ENCODE results near the gene PFDN4. TPM values are rescaled to one million over a fixed set of nuclear protein-coding genes. Genes with fewer than 3 reads are reported as not detected.

The PFDN4 gene
- total and polyA plus RNA-seq, 2 of the 13 experiments (the other 11 are each of a cell fraction or from before 2014, with no cell fraction given): 59.8 to 227 TPM

DNA sequence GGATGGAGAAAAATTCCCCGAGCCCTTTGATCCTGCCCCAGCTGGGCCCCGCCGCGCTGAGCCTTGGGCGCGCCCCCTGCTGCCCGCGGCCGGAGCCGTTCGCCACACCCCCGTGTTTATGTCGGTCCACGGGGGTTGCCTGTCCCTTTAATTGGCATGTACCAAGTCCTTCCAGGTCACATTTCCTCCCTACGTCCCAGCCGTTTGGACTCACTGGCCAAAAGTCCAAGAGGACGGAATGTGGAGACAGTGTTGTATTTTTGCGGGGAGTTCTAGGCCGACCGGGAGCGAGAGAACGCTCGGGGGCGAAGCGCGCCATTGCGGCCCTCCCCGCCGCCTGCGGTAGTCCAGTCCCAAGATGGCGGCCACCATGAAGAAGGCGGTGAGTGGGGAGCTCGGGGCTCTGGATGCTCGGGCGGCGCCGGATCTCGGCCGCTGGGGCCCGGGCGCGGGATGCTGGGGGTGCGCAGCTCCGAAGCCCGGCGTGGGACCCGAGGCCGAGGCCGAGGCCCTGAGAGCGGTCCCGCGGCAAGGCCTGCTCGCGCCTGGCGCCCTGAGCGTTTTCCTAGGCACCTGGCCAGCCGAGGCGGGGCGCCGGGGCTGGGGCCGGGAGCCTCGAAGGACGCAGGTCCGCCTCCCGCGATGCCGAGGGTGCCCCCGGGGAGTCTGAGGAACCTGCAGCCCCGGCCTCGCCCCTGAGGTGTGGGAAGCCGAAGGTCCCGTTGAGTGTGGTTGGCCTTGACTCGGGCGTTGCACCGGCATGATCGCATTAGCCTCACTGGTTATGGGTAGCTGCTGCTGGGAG lies at the start of gene PFDN4 (continued):
- peak; percentile 93 for TF ChIP-seq ZNF883 (CRISPR knock-in tag; IDR thresholded peaks at IDR 0.05; ENCODE audit: not compliant biosample characterization)
- TF ChIP-seq ZNF768 (CRISPR knock-in tag; IDR thresholded peaks at IDR 0.05): peak; percentile 81
- TF ChIP-seq, protein P1, sequence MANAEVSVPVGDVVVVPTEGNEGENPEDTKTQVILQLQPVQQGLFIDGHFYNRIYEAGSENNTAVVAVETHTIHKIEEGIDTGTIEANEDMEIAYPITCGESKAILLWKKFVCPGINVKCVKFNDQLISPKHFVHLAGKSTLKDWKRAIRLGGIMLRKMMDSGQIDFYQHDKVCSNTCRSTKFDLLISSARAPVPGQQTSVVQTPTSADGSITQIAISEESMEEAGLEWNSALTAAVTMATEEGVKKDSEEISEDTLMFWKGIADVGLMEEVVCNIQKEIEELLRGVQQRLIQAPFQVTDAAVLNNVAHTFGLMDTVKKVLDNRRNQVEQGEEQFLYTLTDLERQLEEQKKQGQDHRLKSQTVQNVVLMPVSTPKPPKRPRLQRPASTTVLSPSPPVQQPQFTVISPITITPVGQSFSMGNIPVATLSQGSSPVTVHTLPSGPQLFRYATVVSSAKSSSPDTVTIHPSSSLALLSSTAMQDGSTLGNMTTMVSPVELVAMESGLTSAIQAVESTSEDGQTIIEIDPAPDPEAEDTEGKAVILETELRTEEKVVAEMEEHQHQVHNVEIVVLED (CRISPR knock-in tag; IDR thresholded peaks at IDR 0.05; ENCODE audit: borderline replicate concordance): peak; percentile 75
- TF ChIP-seq, protein P2, sequence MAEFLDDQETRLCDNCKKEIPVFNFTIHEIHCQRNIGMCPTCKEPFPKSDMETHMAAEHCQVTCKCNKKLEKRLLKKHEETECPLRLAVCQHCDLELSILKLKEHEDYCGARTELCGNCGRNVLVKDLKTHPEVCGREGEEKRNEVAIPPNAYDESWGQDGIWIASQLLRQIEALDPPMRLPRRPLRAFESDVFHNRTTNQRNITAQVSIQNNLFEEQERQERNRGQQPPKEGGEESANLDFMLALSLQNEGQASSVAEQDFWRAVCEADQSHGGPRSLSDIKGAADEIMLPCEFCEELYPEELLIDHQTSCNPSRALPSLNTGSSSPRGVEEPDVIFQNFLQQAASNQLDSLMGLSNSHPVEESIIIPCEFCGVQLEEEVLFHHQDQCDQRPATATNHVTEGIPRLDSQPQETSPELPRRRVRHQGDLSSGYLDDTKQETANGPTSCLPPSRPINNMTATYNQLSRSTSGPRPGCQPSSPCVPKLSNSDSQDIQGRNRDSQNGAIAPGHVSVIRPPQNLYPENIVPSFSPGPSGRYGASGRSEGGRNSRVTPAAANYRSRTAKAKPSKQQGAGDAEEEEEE (CRISPR knock-in tag; IDR thresholded peaks at IDR 0.05; ENCODE audit: borderline replicate concordance): no peak
- TF ChIP-seq PITX1 (CRISPR knock-in tag; IDR thresholded peaks at IDR 0.05): peak; percentile 88
- TF ChIP-seq HNF4A (CRISPR knock-in tag; IDR thresholded peaks at IDR 0.05): peak; percentile 80

DNA sequence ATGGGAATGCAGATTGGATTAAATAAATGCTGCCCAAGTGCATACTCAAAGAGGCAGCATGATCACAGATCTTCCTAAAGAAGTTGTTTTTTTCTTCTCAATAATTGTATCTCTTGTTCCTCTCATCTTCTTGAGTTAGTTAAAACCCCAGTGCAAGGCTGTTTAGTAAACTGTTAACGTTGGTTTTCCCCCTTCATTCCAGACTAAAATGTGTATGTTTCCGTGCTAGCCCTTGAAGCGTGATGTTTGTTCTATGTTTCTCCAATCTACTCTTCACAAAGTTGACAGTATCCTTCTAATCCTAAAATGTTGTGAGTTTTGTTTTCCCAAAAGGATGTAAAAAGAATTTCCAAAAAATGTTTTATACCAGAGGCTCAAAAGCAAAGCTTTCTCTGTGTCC lies 49.7 kb upstream of the PFDN4 start:
- Histone ChIP-seq H3K36me3 (replicated peaks in 1 of 2; ENCODE audit: control insufficient read depth in 1 of 2, insufficient read depth in 2 of 2, low read length in 2 of 2) (no peaks in the 10 kb centered on the region; a peak in 2 of 5 replicates), H3K4me3 (replicated peaks in 1 of 3; ENCODE audit: insufficient read depth in 1 of 3, low read depth in 2 of 3, low read length in 3 of 3) (no peak overlapping the region)
- no peak for FAIRE-seq

More for the DNA sequence above, 49.7 kb upstream of the PFDN4 start:
- H3K9me3 ChIP-seq (ENCODE audit: low read length): no peaks in the 10 kb centered on the region
- in situ Hi-C loops (cut with HindIII; ENCODE audit: extremely low pct_ligation_motif_present, low pct_unique_long_range_greater_than_20kb) (no loop called here), intact Hi-C loops (cut with micrococcal nuclease; ENCODE audit: unreplicated experiment) (no loop called here)
- H2AFZ ChIP-seq (ENCODE audit: low read length): no peak overlapping the region
- peaks cover 13% of the 10 kb centered on the region for H3K4me1 ChIP-seq (ENCODE audit: insufficient read depth, low read length)
- 91% methylated on average over 3 of the region's 3 CpGs for WGBS (ENCODE audit: low lambda C conversion rate)
- H3K9ac ChIP-seq (ENCODE audit: insufficient read depth, low read depth, low read length): no peak overlapping the region
- H3K27ac ChIP-seq (ENCODE audit: extremely low read length, insufficient read depth, low read length): no peak overlapping the region
- ATAC-seq (no peak), DNase-seq (ENCODE audit: low spot score) (no peak)
- H3K4me2 ChIP-seq (ENCODE audit: low read depth, low read length): no peak overlapping the region
- BruUV-seq (replicated peaks): no TSS peak
- H3K27me3 ChIP-seq (ENCODE audit: control insufficient read depth in 1 of 2, insufficient read depth in 2 of 2, low read length in 2 of 2): no peaks in the 10 kb centered on the region
- POLR2A ChIA-PET: no interaction called here
- no peaks in the 10 kb centered on the region for H3K79me2 ChIP-seq (ENCODE audit: insufficient read depth, low read length)
- CTCF ChIA-PET (ENCODE audit: low intra/inter-chr PET ratio, low total read pairs): no interaction called here
- H4K20me1 ChIP-seq (ENCODE audit: insufficient read depth, low read length): no peaks in the 10 kb centered on the region
- TF ChIP-seq AGO2 (optimal IDR thresholded peaks at IDR 0.05; ENCODE audit: low read depth, low read length) (no peak), KAT8 (CRISPR knock-in tag; IDR thresholded peaks at IDR 0.05) (no peak), ZNF782 (CRISPR knock-in tag; IDR thresholded peaks at IDR 0.05; ENCODE audit: borderline replicate concordance) (no peak), SRY (CRISPR knock-in tag; IDR thresholded peaks at IDR 0.05) (no peak), KLF6 (CRISPR knock-in tag; IDR thresholded peaks at IDR 0.05) (no peak)
